ENCODE results near the gene CDKAL1. TPM values are rescaled to one million over a fixed set of nuclear protein-coding genes. Genes with fewer than 3 reads are reported as not detected.

The CDKAL1 gene
- total and polyA plus RNA-seq, 2 of the 8 experiments (the other 6 are each of a cell fraction or from before 2014, with no cell fraction given): 8.4 to 24.6 TPM

DNA sequence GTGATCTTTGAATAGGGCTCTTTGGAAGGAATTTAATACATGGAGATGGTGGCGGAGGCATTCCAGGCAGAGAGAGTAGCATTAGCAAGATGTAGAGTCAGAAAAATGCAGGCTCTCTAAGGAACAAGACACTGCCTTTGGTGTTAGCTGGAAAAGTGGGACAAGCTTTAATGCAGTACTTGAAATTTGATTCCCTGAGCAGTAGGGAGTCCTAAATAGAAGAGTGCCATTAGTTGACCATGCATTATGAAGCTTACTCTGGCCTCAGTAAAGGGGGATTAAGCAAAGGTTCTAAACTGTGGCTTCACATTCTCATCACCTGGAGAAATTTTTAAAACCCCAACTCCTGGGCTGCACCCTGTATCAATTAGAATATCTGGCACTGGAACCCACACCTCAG is 564.5 kb downstream of the CDKAL1 start (continued):
- no peak for TF ChIP-seq CHD7 (IDR thresholded peaks at IDR 0.05; ENCODE audit: insufficient replicate concordance, low read length)

All from H1 (cell line).